Neural cell (in vitro differentiated cells): ENCODE results near the gene CHST6. TPM values are rescaled to one million over a fixed set of nuclear protein-coding genes. Genes with fewer than 3 reads are reported as not detected.

Experiments
- H2AFZ ChIP-seq: fragments of 200-600, 300-800 bp; sonication (generic), shearing (Covaris generic); 2 replicates; pipeline ENCODE4 v1.6.0; 2014; ENCODE audit warnings: low read depth, mild to moderate bottlenecking, antibody characterized with exemption, low read length, moderate library complexity
- H3F3A ChIP-seq: fragments of 200-600 bp; shearing (Covaris generic); 2 replicates; pipeline ENCODE4 v1.6.1; 2016; ENCODE audit warnings: mild to moderate bottlenecking, moderate library complexity, mixed read lengths, antibody characterized with exemption, low read length; ENCODE audit not compliant: insufficient read depth, poor library complexity, severe bottlenecking
- H3K27ac ChIP-seq: fragments of 200-600, 300-800 bp; sonication (generic), shearing (Covaris generic); 2 replicates; pipeline ENCODE4 v1.5.1; 2014; ENCODE audit warnings: mild to moderate bottlenecking, low read length, moderate library complexity
- H3K27me3 ChIP-seq: fragments of 300-800, 200-600 bp; sonication (generic), shearing (Covaris generic); 2 replicates; pipeline ENCODE4 v1.6.0; 2014; ENCODE audit warnings: mild to moderate bottlenecking, low read depth, low read length, moderate library complexity; ENCODE audit not compliant: insufficient read depth
- H3K36me3 ChIP-seq: fragments of 300-800, 200-600 bp; sonication (generic), shearing (Covaris generic); 2 replicates; pipeline ENCODE4 v1.5.1; 2014; ENCODE audit warnings: mild to moderate bottlenecking, antibody characterized with exemption, low read length, moderate library complexity; ENCODE audit not compliant: insufficient read depth
- H3K4me2 ChIP-seq: fragments of 300-800, 200-600 bp; sonication (generic), shearing (Covaris generic); 2 replicates; pipeline ENCODE4 v1.6.0; 2014; ENCODE audit warnings: mild to moderate bottlenecking, low read length
- H3K4me3 ChIP-seq: fragments of 300-800, 200-600 bp; sonication (generic), shearing (Covaris generic); 2 replicates; pipeline ENCODE4 v1.5.1; 2014; ENCODE audit warnings: mild to moderate bottlenecking, low read length, moderate library complexity
- H3K79me2 ChIP-seq: fragments of 200-600 bp; shearing (Covaris generic); replicated peaks from 2 replicates; pipeline ENCODE4 v1.6.0; 2014; ENCODE audit warnings: mild to moderate bottlenecking, low read length, moderate library complexity; ENCODE audit not compliant: insufficient read depth
- H3K9ac ChIP-seq: fragments of 300-800, 200-600 bp; sonication (generic), shearing (Covaris generic); 2 replicates; pipeline ENCODE4 v1.6.1; 2016; ENCODE audit warnings: mild to moderate bottlenecking, low read length, mixed read lengths
- H3K9me2 ChIP-seq: fragments of 200-600 bp; shearing (Covaris generic); 2 replicates; pipeline ENCODE4 v1.6.1; 2016; ENCODE audit warnings: mild to moderate bottlenecking, low read length, mixed read lengths; ENCODE audit not compliant: insufficient read depth
- H3K9me3 ChIP-seq: fragments of 200-600, 300-800 bp; sonication (generic), shearing (Covaris generic); 2 replicates; pipeline ENCODE4 v1.6.1; 2016; ENCODE audit warnings: mild to moderate bottlenecking, mixed run types, low read length, moderate library complexity, mixed read lengths
- H4K20me1 ChIP-seq: fragments of 200-600 bp; shearing (Covaris generic); 2 replicates; pipeline ENCODE4 v1.6.1; 2016; ENCODE audit warnings: mild to moderate bottlenecking, mixed run types; ENCODE audit not compliant: insufficient read depth
- CTCF ChIP-seq: fragments of 450-650 bp; IDR thresholded peaks from 2 replicates; pipeline ENCODE4 v1.5.1; 2014; ENCODE audit warnings: antibody characterized with exemption, mild to moderate bottlenecking, moderate library complexity; ENCODE audit not compliant: poor library complexity, severe bottlenecking
- EP300 ChIP-seq: fragments of 450-650 bp; conservative IDR thresholded peaks from 2 replicates; pipeline ENCODE4 v1.6.1; 2014; ENCODE audit warnings: antibody characterized with exemption, mild to moderate bottlenecking, moderate library complexity; ENCODE audit not compliant: poor library complexity, severe bottlenecking
- EZH2 ChIP-seq: fragments of 200-600, 300-800 bp; shearing (Covaris generic), sonication (generic); IDR thresholded peaks from 2 replicates; pipeline ENCODE4 v1.6.1; 2014; ENCODE audit warnings: antibody characterized with exemption, low read length, borderline replicate concordance, mild to moderate bottlenecking; ENCODE audit not compliant: insufficient read depth, poor library complexity, severe bottlenecking
- MXI1 ChIP-seq: fragments of 450-650 bp; conservative IDR thresholded peaks from 2 replicates; pipeline ENCODE4 v1.6.1; 2014; ENCODE audit warnings: antibody characterized with exemption, mild to moderate bottlenecking; ENCODE audit not compliant: poor library complexity, severe bottlenecking
- POLR2AphosphoS5 ChIP-seq: IDR thresholded peaks from 2 replicates; pipeline ENCODE4 v1.6.1; 2012
- RAD21 ChIP-seq: fragments of 450-650 bp; conservative IDR thresholded peaks from 2 replicates; pipeline ENCODE4 v1.6.1; 2014; ENCODE audit warnings: antibody characterized with exemption, mild to moderate bottlenecking, moderate library complexity
- REST ChIP-seq: IDR thresholded peaks from 2 replicates; pipeline ENCODE4 v1.6.1; 2012; ENCODE audit warnings: borderline replicate concordance
- SMC3 ChIP-seq: fragments of 450-650 bp; conservative IDR thresholded peaks from 2 replicates; pipeline ENCODE4 v1.6.1; 2014; ENCODE audit warnings: antibody characterized with exemption, mild to moderate bottlenecking, moderate library complexity; ENCODE audit not compliant: poor library complexity
- TAF1 ChIP-seq: IDR thresholded peaks from 2 replicates; pipeline ENCODE4 v1.6.1; 2012; ENCODE audit warnings: low read depth
- polyA plus RNA-seq: library from polyadenylated mRNA; depleted of rRNA; stranded (reverse); fragments of >200 nt; gene quantifications from 2 replicates; pipeline ENCODE4 v1.2.3, GENCODE V29; 2014

Gene CHST6
- polyA plus RNA-seq, 1 donor from 2014 or later, result 0.02 TPM

- H3K27ac ChIP-seq, result no peak overlapping the region
- no peak overlapping the region for H3K9ac ChIP-seq
- no peaks in the 10 kb centered on the region for H3K9me2 ChIP-seq
- H4K20me1 ChIP-seq, result no peaks in the 10 kb centered on the region
- H3K4me3 ChIP-seq, result no peak overlapping the region
- no peaks in the 10 kb centered on the region for H3F3A ChIP-seq
- no peaks in the 10 kb centered on the region for H3K27me3 ChIP-seq
- H3K36me3 ChIP-seq, result no peaks in the 10 kb centered on the region
- TF ChIP-seq POLR2AphosphoS5 (no peak), MXI1 (no peak), CTCF (no peak), EP300 (no peak), RAD21 (no peak)
- H3K9me3 ChIP-seq, result no peaks in the 10 kb centered on the region
- H3K4me2 ChIP-seq, result no peak overlapping the region
- no peak overlapping the region for H2AFZ ChIP-seq
- H3K79me2 ChIP-seq, result no peaks in the 10 kb centered on the region
Measured at GRCh38 chr16:75527825-75528299, 32.6 kb upstream of the CHST6 start.

GRCh38 chr16:75526032-75526790 lies 31.0 kb upstream of the CHST6 start:
- Histone ChIP-seq H3K36me3 (no peaks in the 10 kb centered on the region), H3K27ac (no peak overlapping the region), H3K9me3 (no peaks in the 10 kb centered on the region), H2AFZ (no peak overlapping the region), H3K9ac (no peak overlapping the region), H3K79me2 (no peaks in the 10 kb centered on the region), H3K9me2 (no peaks in the 10 kb centered on the region), H3K4me2 (no peak overlapping the region), H3K4me3 (no peak overlapping the region), H3F3A (no peaks in the 10 kb centered on the region), H4K20me1 (no peaks in the 10 kb centered on the region), H3K27me3 (no peaks in the 10 kb centered on the region)
- TF ChIP-seq CTCF (no peak), EZH2 (no peak), MXI1 (no peak), POLR2AphosphoS5 (no peak), RAD21 (no peak)

- Histone ChIP-seq H3K4me3 (no peak overlapping the region), H2AFZ (no peak overlapping the region), H4K20me1 (no peaks in the 10 kb centered on the region), H3K9me2 (no peaks in the 10 kb centered on the region), H3K36me3 (no peaks in the 10 kb centered on the region), H3K9ac (no peak overlapping the region), H3K27me3 (no peaks in the 10 kb centered on the region), H3F3A (no peaks in the 10 kb centered on the region), H3K4me2 (no peak overlapping the region), H3K79me2 (no peaks in the 10 kb centered on the region), H3K9me3 (no peaks in the 10 kb centered on the region), H3K27ac (no peak overlapping the region)
- TF ChIP-seq POLR2AphosphoS5 (no peak), MXI1 (no peak), EZH2 (no peak), CTCF (no peak), SMC3 (no peak), REST (no peak), EP300 (no peak), RAD21 (no peak), TAF1 (no peak)
Measured at GRCh38 chr16:75519175-75519574, 23.9 kb upstream of the CHST6 start.
